HG03571 (cell line): ENCODE data around the gene STXBP6.
A peak's percentile ranks its signal among the peaks of the same experiment; 100 is the strongest.
"Not testable (repeated sequence)": the region's sequence is repeated elsewhere in the genome, so short reads cannot be mapped to it uniquely, and the experiment has no call there.

Experiments used
- ATAC-seq: cut with Tn5 transposase; IDR thresholded peaks from one replicate; pipeline ENCODE4 v1.9.1; 2021; ENCODE audit not compliant: unreplicated experiment

STXBP6 gene

DNA sequence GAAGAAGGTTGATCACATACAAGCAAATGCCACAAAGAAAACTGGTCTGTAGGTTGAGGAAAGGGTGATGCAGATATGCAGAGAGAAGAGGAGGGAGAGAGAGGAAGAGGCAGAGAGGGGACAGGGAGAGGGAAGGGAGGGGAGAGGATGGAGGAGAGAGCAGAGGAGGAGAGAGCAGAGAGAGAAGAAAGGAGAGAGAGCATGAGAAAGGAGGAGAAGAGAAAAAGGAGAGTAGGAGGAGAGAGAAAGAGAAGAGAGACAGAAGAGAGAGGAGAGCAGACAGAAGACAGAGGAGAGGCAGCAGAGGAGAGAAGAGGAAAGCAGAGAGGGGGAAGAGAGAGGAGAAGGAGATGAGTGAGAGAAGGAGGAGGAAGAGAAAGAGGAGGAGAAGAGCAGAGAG lies 59.2 kb downstream of the STXBP6 start:
- no peak for ATAC-seq

GRCh38 chr14:24990050-24990449 lies 59.9 kb downstream of the STXBP6 start:
- no peak for ATAC-seq

- no peak for ATAC-seq
These were observed 61.2 kb downstream of the STXBP6 start for GRCh38 chr14:24988760-24989159.

DNA sequence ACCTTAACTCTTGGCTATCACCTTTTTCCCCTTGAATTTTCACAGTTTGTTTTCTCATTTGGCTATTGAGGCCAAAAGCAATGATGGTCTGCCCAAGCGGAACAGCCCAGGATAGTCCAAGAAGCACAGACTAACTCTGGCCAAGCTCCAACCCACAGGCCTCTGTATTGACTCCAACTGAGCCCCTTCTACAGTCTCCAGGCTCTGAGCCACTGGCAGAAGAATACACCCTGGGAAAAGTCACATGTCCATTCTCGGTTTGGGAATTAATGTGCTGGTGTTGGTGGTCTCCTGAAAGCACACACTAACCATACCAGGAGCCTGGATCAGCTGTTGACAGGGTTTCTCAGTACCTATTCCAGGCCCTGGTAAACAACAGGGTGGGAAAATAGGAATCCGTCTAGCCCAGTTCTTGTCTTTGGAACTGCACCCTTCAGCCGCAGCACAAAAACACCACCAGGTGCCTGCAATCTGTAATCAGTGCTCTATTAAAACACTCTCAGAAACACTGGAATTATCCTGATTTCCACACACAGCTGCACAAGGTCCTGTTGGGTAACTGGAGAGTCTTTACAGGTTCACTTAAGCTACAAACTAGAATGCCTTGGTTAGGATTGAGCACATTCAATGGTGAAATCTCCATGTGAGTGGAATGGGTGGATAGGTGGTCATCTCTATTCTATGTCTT lies 63.6 kb downstream of the STXBP6 start:
- ATAC-seq = no peak

GRCh38 chr14:24984846-24985589 lies 64.9 kb downstream of the STXBP6 start:
- no peak for ATAC-seq

DNA sequence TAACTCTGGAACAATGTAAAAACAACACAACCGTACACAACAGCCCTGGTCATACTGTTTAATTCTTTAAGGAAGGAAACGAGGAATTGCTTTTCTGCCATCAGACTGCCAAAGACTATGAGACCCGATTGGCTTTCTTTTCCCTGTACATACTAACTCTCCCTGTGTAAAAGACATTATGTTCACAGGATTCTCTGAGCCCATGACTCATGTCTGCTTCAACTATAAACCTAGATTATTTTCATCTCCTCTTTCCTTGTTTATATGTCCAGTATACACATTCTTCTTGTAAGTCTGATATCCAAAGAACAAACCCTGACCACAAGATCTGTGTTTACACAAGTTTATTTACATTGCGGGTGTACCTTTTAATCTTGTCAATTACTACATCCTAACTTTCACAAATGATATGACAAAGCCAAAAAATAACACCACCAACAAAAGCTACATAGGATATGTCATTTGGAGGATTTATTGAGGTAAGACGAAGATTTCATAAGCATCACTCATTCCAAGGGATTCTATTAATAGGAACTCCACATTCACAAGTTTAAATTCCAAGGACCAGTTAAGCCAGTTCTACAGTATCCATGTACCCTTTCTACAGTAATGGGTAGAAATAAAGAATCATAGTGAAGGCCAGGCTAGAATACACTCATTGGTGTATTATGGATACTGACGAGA lies 67.3 kb downstream of the STXBP6 start:
- no peak for ATAC-seq

- ATAC-seq = peak; percentile 43
These were observed 70.2 kb downstream of the STXBP6 start for GRCh38 chr14:24979725-24980239.

GRCh38 chr14:24978862-24979724 lies 70.9 kb downstream of the STXBP6 start:
- peak; percentile 86 for ATAC-seq

DNA sequence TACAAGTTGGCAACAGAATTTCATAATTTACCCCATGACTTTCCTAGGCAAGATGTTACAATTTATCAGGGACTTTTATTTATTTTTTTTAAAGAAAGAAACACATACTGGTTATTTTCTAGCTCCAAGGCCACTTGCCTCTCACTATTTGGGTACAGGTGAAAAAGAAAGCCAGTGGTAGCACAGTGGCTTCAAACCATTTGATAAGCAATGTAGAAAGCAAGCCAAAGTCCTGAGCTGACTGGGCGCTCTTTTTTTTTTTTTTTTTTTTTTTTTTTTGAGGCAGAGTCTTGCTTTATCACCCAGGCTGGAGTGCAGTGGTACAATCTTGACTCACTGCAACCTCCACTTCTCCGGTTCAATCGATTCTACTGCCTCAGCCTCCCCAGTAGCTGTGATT lies 73.3 kb downstream of the STXBP6 start:
- ATAC-seq = no peak

DNA sequence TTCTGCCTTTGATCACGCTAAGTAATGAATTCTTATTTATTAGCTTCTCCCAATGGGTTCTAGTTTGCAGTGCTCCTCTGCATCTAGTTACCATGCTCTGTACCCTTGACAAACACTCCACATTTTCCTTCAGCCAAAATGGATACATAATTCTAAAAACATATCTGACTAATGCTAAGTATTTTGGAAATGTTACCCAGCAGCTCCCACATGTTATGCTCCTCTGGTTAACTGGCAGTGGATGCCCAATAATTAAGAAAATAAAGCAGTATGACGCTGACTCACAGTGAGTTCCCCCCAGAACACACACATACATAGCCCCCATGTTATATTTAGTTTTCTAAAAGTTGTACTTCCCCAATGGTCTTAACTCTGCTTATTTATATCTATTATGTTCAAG lies 74.6 kb downstream of the STXBP6 start:
- ATAC-seq = no peak

DNA sequence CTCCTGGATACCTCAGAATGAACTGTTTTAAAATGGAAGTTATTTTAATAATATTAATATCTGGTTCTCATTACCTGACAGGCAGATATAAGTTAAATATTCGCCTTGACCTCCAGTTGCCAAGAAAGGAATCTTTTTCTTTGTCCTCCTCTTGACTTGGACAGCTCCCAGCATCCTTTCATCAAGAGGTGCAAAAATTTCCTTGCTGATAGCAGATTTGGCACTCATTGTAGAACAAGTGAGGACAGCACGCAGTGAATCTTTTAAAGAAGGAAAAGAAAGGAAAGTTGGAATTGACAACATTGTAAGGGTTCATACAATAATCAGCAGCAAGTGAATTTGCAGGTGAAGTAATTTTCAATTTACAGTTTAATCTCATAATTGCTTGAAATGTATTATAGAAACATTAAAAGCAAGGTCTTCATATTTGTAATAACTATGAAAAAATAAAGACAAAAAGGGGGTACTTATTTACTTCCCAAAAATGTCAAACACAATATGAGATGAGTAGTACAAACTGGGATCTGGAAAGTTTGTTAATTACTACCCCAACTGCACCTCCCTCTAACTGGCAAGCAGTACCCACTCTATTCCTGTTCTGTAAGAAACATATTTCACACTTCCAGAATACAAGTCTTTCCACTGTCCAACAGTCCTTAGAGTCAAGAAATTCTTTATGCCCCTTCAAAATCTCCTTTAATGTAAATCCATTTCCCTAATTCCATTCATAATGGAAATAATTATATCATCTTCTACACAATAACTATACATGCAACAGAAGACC lies 75.2 kb downstream of the STXBP6 start:
- no peak for ATAC-seq

DNA sequence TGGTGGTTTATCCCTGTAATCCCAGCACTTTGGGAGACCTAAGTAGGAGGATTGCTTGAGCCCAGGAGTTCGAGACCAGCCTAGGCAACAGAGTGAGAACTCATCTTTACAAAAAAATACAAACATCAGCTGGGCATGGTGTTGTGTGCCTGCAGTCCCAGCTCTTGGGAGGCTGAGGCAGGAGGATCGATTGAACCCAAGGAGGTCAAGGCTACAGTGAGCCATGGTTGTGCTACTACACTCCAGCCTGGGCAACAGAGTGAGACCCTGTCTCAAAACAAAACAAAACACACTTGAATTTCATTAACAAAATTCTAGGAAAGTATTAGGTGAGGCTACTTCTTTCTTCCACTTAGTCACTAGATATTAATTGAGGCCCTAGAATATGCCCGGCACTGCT lies 77.1 kb downstream of the STXBP6 start:
- ATAC-seq = no peak

DNA sequence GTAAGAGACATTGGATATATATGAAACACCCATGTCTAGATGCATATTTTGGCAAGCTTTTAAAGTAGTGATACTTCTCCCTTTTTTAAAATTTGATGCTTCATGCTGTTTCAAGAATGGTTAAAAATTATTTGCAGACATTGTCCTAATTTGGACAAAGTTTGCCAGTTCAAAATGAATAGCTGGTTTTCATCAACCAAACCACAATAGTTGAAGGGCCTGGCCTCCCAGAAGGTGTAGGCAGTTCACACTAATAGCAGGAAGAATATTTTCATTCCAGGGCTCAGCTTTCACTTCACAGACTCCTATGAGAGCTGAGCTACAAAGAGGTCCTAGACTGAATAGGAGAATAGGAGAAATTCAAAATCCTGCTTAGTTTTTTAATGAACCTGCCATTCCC lies 78.7 kb downstream of the STXBP6 start:
- ATAC-seq = no peak

- no peak for ATAC-seq
These were observed 83.4 kb downstream of the STXBP6 start for GRCh38 chr14:24966579-24966964.

- ATAC-seq = no peak
These were observed 83.9 kb downstream of the STXBP6 start for GRCh38 chr14:24965934-24966578.

GRCh38 chr14:24965578-24965933 lies 84.4 kb downstream of the STXBP6 start:
- ATAC-seq = no peak

- no peak for ATAC-seq
These were observed 85.4 kb downstream of the STXBP6 start for GRCh38 chr14:24964591-24964990.

DNA sequence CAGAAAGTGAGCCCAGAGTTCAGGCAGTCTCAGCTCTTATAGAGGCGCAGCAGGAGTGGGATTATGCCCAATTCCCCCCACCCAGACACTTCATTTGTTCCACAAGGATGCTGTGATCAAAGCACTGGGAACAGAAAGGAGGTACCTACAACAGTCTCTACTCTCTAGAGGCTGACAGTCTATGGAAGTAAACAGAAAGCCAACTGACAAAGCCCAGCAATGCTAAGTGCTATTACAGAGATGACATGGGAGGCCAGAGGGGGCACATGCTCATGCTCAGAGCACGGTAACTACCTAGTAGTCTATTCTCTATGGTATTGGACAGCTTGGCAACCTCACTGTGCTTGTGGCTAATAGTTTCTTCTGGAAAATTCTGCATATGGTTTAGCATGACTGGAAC lies 85.9 kb downstream of the STXBP6 start:
- no peak for ATAC-seq

- ATAC-seq = not testable (repeated sequence)
These were observed 87.8 kb downstream of the STXBP6 start for GRCh38 chr14:24962118-24962517.

GRCh38 chr14:24960816-24961215 lies 89.1 kb downstream of the STXBP6 start:
- ATAC-seq = no peak
